C1 segment of cervical spinal cord (tissue), 14 donors: ENCODE results near the gene S100A1.
"Not testable (repeated sequence)": the region's sequence is repeated elsewhere in the genome, so short reads cannot be mapped to it uniquely, and the experiment has no call there.

Experiments
- DNase-seq, 14 donors: peaks; one replicate each; lab custom pipeline; 2025; lab: John Stamatoyannopoulos, UW

The S100A1 gene

DNA sequence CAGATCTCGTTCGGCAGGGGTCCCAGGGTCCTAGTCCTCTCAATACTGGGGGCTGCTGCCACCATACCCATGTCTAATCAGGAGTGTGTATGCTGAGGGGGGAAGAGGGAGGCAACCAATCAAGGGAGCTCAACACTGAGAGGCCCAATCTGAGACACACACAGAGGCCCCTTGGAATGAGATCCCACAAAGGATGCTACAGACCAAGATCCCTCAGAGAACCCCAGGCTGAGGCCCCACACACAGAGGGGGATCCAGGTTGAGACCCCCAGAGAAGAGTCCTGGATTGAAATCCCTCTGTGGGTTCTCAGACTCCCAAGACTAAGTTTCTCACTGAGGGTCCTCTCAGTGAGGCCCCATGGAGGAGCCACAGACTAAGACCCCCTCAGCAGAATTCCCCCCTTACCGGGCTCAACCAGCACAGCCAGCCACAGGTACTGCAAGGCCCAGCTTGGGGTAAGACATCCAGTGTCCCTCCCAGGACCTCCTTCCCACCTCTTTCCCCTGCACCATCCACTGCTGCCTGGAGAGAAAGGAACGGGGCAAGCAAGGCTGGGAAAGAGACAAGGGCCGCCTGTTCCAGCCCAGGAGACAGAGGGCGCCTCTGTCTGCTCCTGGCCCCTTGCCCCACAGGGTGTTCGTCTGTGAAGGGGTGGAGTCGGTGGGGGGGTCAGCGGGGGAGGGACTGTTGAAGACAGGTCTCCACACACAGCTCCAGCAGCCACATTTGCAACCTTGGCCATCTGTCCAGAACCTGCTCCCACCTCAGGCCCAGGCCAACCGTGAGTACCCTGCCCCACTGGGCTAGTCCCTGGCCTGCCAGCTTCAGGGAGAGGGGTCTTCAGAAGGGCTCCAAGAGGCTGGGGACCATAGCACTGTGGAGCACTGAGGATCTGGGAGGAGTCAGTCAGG, at the start of gene S100A1:
Gene S100A1, plus strand, starts transcription at position 720 of the 912 bp plus-strand sequence. CDS start 2,088 bp downstream, outside the sequence.
- DNase-seq = peak in 12 of 14 donors; percentile 14 to 91 (median 65)

DNA sequence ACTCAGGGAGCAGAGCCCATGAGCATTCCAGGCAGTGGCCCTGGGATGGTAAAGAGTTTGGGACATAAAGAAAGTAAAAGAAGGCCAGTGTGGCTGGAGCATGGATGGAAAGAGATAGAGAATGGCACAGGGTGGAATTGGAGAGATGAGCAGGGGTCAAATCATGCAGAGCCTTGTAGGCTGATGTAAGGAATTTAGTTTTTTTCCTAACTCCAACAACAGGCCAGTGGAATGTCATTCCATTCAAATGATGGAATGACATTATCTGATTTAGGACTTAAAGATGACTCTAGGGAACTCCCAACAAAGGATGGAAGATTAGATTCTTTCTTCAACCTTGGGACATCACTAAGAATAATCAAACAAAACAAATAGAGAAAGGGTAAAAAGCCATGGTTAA, 49.7 kb upstream of the S100A1 start:
- DNase-seq = no peak

DNA sequence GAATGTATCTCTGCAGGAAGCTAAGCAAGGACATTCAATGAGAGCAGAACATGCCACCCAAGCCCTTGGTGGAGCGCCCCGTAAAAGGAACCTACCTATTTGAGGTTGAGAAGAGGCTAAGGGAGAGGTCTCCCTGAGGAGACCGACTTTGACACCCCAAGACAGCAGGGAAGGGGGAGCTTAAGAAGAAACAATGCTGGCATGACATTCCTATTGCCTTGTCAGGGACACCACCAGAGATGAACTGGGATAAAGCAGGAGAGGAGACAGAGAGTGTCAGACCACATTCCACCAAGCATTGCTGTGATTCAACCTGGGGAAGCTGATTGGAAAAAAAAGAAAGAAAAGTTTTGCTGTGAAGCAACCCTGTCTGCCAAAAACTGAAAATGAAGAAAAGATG, 49.3 kb upstream of the S100A1 start:
- DNase-seq = no peak

DNA sequence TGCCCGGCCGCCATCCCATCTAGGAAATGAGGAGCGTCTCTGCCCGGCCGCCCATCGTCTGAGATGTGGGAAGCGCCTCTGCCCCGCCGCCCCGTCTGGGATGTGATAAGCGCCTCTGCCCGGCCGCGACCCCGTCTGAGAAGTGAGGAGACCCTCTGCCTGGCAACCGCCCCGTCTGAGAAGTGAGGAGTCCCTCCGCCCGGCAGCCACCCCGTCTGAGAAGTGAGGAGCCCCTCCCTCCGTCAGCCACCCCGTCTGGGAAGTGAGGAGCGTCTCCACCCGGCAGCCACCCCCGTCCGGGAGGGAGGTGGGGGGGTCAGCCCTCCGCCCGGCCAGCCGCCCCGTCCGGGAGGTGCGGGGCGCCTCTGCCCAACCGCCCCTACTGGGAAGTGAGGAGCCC, 45.4 kb upstream of the S100A1 start:
- DNase-seq = not testable (repeated sequence)

DNA sequence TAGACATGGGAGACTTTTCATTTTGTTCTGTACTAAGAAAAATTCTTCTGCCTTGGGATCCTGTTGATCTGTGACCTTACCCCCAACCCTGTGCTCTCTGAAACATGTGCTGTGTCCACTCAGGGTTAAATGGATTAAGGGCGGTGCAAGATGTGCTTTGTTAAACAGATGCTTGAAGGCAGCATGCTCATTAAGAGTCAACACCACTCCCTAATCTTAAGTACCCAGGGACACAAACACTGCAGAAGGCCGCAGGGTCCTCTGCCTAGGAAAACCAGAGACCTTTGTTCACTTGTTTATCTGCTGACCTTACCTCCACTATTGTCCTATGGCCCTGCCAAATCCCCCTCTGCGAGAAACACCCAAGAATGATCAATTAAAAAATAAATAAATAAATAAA, 44.7 kb upstream of the S100A1 start:
- DNase-seq = not testable (repeated sequence)

DNA sequence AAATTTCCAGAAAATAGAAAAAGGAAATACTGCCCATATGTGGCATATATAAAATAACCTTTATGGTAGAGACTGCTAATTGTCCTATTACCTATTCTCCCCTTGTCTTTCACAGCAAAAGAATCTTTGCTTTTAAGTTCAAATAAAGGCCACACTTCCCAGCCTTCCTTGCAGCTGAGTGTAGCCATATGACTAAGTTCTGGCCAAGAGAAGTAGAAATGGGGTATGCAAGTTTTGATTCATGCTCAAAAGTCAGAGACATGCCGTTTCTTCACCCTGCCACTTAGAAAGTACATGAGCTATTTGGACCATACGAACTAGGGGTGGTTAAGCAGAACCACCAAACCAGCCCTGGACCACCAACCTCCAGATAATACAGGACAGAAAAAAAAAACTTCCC, 44.3 kb upstream of the S100A1 start:
- no peak for DNase-seq

DNA sequence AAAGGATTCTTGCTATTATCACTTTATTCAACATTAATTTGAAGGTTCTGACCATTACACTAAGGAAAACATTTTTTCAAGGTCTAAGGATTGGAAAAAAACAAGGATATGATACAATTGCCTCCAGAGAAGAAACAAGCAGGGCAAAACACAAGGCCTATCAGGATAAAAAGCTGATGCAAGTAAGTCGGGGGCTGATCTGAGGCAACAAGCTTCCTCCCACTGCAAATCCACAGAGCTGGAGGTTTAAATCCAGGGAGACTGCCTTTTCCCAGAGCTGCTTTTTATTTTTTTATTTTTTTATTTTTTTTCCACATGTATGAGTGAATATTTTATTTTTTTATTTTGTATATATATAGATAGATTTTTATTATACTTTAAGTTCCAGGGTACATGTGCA, 43.2 kb upstream of the S100A1 start:
- DNase-seq = no peak

DNA sequence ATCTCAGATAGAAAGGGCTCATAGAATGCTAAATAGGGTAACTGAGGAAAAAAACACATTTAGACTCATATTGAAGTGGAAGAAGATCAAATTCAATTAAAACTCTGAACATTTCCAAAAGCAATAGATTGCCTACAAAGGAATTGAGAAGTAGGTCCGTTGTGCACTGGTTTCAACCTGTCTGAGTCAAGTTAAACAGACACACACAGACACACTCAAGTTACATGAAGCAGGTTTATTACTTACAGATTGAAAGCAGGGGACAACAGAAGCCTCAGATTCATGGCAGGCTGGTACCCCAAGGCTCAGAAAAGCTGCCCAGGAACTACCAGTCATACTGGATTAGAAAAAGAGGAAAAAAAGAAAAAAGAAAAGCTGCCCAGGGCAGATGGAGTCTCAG, 41.9 kb upstream of the S100A1 start:
- no peak for DNase-seq

DNA sequence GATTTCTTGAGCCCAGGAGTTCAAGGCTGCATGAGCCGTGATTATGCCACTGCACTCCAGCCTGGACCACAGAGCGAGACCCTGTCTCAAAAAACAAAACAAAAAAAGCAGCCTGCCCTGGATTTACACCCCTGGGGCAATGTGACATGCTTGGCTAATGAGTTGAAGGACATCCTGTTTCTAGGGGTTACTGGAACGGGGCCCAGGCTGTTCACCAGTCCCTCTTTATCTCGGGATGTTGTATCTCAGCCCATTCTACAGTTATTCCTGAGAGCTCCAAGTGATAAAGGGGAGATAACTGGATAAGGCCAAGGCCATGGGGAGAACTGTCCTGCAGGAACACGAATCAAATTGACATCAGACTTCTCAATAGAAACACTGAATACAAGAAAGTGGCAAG, 40.9 kb upstream of the S100A1 start:
- no peak for DNase-seq

DNA sequence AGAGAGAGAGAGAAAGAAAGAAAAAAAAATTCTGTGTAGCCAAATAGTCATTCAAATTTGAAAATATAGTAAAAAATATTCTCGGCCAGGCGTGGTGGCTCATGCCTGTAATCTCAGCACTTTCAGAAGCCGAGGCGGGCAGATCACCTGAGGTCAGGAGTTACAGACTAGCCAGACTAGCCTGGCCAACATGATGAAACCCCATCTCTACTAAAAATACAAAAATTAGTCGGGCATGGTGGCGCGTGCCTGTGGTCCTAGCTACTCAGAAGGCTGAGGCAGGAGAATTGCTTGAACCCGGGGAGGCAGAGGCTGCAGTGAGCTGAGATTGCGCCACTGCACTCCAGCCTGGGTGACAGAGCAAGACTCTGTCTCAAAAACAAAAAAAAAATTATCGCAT, 40.2 kb upstream of the S100A1 start:
- DNase-seq = not testable (repeated sequence)

DNA sequence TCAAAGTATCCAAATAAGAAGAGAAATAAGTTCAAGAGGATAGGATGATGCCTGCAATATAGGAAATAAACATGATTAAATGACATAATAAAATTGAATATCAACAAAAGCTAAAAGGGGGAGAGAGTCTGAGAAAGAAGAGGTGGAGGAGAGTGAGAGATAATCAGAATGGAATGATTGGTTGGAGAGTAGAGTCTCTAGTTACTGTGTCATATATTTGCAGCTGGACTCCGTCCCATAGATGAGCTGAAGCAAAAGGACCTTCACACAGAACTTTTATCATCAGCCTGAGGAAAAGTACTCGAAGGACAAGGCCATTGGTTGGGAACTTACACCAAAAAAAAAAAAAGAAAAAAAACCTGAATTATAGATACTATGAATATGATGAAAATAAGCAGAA, 39.8 kb upstream of the S100A1 start:
- DNase-seq = no peak

DNA sequence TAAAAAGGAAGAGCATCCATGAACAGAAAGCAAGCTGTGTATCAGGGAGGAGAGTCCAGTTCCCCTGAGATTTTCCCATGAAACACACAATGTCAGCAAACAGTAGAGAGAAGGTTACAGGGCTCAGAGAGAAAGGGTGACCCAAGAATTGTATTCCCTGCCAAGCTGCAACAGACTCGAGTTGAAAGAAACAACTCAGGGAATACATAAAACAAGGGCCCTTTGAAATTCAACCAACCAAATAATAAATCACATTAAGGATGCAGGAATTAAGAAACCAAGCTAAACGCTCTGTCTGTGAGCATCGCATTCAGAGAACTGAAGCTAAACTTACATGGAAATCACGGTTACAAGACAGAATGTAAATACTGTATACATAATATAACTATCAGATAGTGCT, 35.5 kb upstream of the S100A1 start:
- no peak for DNase-seq

DNA sequence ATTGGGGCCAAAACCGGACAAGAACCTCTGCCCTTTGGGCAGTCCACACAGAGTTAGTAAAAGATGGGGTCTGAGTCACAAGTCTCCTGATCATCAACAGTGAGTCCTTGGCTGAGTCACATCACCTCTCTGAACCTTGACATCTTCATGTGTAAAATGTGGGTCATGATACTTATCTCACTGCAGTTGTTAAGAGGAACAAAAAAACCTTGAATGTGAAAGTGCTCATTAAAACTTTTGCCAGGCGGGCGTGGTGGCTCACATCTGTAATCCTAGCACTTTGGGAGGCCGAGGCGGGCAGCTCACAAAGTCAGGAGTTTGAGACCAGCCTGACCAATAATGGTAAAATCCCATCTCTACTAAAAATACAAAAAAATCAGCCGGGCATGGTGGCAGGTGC, 31.0 kb upstream of the S100A1 start:
- DNase-seq = no peak

DNA sequence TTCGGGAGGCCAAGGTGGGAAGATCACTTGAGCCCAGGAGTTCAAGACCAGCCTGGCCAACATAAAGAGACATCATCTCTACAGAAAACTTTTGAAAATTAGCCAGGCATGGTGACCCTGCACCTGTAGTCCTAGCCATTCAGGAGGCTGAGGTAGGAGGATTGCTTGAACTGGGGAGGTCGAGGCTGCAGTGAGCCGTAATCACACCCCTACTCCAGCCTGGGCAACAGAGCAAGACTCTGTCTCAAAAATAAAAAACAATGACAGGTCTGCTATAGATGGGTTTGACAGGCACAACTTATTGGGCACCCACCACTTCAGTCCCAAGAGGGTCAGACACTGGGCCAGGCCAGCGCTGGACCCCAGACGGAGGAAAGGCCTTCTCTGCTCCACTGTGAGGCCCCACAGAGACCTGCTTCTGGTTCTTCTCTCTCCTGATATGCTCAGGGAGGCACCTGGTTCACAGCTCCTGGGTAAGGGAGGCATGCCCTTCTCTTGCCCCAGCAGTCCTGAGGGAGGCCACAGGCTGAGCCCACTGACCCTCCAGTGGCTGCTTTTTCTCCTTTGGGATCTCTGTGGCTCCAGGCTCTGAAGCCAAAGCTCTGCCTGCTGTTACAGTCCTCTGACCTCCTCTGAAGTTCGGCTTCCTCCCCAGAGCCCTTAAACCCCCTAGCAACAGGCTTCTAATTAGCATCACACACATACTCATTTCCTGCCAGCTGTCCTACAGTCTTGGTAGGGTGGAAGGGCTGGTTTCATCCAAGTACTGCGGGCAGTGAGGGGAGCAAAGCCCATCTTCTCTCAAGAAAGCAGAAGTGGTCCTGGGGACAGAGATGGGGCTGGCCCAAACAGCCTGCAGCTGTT, 29.7 kb upstream of the S100A1 start:
- DNase-seq = no peak

DNA sequence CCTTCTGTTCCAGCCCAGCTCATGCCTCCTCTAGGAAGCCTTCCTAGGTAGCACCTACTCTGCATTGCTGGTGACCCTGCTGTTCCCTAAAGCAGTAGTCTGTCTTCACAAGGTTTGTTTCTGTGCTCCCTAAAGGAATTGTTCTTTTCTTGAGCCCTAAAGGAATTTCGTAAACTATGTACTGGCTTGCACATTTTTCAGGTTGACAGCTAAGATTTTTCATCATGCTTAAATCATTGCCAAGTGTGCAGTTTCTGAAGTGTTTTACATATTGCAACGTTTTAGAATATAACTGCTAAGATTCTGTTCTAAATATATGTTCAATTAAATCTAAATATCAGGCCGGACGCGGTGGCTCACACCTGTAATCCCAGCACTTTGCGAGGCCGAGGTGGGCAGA, 28.4 kb upstream of the S100A1 start:
- no peak for DNase-seq

DNA sequence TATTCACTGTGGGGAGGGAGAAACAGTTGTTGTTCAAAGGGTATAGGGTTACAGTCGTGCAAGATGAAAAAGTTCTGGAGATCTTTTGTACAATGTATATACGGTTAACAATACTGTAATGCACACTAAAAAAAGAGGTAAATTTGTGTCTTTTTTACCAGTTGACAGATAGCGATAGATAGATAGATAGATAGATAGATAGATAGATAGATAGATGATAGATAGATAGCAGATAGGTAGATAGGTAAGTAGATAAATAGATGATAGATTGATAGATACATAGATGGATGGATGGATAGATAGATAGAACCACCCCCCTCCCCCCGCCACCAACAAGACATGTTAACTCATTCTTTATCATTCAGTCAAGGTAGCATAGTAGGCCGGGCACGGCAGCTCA, 25.5 kb upstream of the S100A1 start:
- DNase-seq = no peak

DNA sequence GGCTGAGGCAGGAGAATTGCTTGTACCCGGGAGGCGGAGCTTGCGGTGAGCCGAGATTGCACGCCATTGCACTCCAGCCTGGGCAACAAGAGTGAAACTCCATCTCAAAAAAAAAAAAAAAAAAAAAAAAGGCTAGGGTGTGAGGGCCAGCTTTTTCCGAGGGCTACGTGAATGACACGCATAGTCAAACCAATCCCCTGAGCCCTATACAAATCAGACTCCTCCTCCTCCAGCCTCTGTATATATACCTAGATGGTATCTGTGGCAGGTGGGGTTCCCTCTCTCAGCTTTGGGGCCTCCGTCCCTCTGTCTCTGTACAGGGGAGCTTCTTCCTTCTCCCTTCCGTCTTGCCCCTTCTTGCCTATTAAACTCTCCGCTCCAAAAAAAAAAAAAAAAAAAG, 22.0 kb upstream of the S100A1 start:
- no peak for DNase-seq

DNA sequence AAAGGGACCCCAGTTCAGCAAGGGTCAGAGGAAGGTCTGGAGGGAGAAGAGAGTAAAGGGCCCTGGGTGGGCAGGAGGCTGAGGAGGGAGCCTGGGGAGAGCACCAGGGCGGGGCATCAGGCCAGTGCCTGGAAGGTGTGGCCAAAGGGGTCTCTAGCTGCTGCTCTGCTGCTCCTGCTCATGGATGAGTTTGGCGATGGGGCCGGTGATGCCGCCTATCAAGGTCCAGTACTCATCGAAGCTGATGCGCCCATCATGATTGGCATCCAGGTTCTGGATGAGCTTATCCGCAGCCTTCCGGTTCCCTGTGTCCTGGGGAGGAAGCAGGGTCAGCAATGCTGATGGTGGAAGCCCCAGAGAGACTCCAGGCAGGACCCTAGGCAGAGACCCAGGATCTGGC, 20.9 kb upstream of the S100A1 start:
- DNase-seq = no peak

DNA sequence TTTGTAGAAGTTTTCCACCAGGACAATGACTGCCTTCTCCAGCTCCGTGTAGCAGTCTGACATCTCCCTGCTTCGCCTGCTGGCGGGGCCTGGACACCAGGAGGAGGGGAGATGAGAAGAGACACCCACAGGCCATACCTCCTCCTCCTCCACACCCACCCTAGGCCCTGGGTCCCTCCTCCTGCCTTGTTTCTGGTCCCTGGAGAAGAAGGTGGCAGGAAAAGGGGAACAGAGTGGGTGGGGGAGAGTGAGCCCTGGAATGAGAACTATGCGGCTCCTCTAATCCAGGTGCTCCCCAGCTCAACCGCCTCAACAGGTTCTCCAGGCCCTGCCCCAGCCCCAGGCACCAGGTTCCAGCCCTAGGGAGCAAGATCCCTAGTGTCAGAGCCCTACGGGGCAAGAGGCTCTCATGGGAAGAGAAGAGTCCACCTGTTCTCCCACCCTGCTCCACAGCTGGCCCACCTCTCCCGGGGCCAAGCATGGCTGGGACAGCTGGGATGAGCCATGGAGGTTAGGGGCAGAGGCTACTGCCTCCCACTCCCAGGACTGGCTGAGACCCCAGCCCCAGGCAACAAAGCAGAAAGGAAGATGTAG, 20.0 kb upstream of the S100A1 start:
- no peak for DNase-seq

DNA sequence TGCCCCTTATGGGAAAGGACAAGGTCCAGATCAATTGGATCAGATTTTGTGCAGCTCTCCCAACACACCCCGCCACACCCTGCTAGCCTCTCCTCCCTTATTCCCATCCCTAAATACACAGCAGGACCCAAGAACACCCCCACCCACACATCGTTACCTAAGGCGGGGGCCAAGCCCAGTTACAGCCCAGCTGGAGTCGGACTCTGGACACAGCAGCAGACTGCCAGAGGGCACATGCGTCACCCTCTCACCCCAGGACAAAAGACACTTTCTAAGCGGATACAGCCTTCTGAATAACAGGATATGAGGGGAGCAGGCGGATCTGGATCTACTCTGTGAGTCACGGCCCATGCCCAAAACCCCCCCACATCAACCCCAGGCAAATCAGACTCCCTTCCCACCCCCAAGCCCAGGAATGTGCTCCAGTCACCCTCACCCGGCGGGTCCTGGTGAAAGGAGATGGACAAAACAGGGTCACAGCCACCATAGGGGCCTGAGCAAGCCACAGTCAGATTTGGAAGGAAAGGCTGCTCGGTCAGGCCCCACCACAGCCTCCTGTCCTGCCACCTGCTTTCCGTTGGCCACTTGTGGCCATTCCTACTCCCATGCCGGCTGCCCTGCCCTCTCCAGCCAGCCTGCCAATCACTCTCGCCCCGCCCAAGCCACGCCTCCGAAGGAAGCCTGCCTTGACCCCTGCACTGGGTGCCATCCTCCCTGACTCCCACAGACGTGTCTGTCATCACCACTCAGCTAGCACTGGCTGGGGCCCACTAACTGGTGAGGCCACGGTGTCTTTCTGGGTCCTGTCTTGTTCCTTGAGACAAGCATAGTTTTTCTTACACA, 19.3 kb upstream of the S100A1 start:
- peak in 10 of 14 donors; percentile 28 to 94 (median 56) for DNase-seq

DNA sequence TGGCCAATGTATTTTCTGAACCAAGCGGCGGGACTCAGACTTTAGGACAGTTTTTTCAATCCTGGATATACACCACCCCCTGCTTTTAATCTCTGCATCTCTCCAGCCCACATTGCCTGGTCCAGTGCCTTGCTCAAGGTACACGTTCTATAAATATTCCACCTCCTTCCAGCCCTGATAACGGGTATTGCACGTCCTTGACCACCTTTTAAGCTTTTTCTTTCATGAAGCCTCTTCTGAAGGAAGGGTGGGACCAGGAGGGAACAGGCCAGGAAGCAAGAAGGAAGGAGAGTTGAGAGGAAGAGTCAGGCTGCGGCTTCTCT, 18.7 kb upstream of the S100A1 start:
- DNase-seq = no peak
